Uterus (tissue), 4 donors: ENCODE data around the gene SH3PXD2B. TPM values are rescaled to one million over a fixed set of nuclear protein-coding genes. Genes with fewer than 3 reads are reported as not detected.

Experiments used
- DNase-seq, 2 donors: peaks; one replicate each; pipeline ENCODE4 v3.0.0-alpha.2; 2019 to 2020
- H3K27ac ChIP-seq, 2 donors: fragments of 200-600 bp; sonication (generic); 1 replicate in 1 of 2; 2 replicates in 1 of 2; pipeline ENCODE4 v1.5.1; 2016 to 2018
- H3K27me3 ChIP-seq, 2 donors: fragments of 200-600 bp; sonication (generic); one replicate each; pipeline ENCODE4 v1.5.1; 2018 to 2019; ENCODE audit warnings: control low read depth in 1 of 2
- H3K36me3 ChIP-seq, 2 donors: fragments of 200-600 bp; sonication (generic); one replicate each; pipeline ENCODE4 v1.5.1; 2019; ENCODE audit warnings: control low read depth in 1 of 2
- H3K4me1 ChIP-seq, 2 donors: fragments of 200-600 bp; sonication (generic); one replicate each; pipeline ENCODE4 v1.5.1; 2018 to 2019; ENCODE audit warnings: control low read depth in 1 of 2
- H3K4me3 ChIP-seq, 2 donors: fragments of 200-600 bp; sonication (generic); 1 replicate in 1 of 2; 2 replicates in 1 of 2; pipeline ENCODE4 v1.5.1; 2018 to 2019; ENCODE audit warnings: mild to moderate bottlenecking in 1 of 2
- H3K9me3 ChIP-seq, 2 donors: fragments of 200-600 bp; sonication (generic); one replicate each; pipeline ENCODE4 v1.5.1; 2019; ENCODE audit warnings: control low read depth in 1 of 2
- POLR2A ChIP-seq, 2 donors: fragments of 450-650 bp; IDR thresholded peaks; one replicate each; pipeline ENCODE4 v1.6.1; 2016; ENCODE audit warnings: antibody characterized with exemption in 2 of 2, mild to moderate bottlenecking in 1 of 2, moderate library complexity in 1 of 2
- intact Hi-C: fragments of 100-400 bp; cut with DNase I; formaldehyde crosslinking; loops from one replicate; pipeline ENCODE4 v1.15.1; 2023; ENCODE audit warnings: low total_unique reads
- total RNA-seq, 4 donors: library from RNA; depleted of rRNA in 3 of 4; stranded (reverse); fragments of >200 nt in 3 of 4; gene quantifications; one replicate each; pipeline versions ENCODE4 v1.1.0 to v1.2.4, GENCODE V29; 2014 to 2023
- TF ChIP-seq, protein P1 (sequence below), 4 experiments: fragments of 200-600 bp in 2 of 4; fragments of 450-650 bp in 2 of 4; sonication (generic) in 2 of 4; IDR thresholded peaks; one replicate each; pipeline ENCODE4 v1.5.1; 2016 to 2019; ENCODE audit warnings: antibody characterized with exemption in 4 of 4, mild to moderate bottlenecking in 2 of 4, moderate library complexity in 1 of 4
- donor health status: DM: yes; HTN: yes; CAD: no.

SH3PXD2B gene
- total RNA-seq, 4 donors from 2014 or later: 26.1 to 82.6 (median 31.0) TPM

DNA sequence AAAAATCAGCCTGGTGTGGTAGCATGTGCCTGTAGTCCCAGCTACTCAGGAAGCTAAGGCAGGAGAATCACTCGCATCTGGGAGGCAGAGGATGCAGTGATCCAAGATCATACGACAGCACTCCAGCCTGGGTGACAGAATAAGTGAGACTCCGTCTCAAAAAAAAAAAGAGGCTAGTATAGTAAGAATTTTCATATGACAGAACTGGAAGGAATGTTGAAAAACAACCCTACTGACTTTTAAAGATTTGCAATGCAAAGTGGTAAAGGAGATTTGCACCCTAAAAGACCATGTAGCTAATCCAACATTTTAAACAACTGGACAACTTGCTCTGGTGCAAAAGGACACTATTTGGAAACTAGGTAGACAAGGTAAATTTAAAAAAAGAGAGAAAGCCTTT lies 58.1 kb downstream of the SH3PXD2B start:
- Histone ChIP-seq H3K27ac (no peak overlapping the region), H3K4me3 (no peak overlapping the region), H3K27me3 (no peaks in the 10 kb centered on the region), H3K36me3 (no peaks in the 10 kb centered on the region), H3K9me3 (no peaks in the 10 kb centered on the region), H3K4me1 (no peaks in the 10 kb centered on the region)
- DNase-seq: no peak
- TF ChIP-seq, protein P1, sequence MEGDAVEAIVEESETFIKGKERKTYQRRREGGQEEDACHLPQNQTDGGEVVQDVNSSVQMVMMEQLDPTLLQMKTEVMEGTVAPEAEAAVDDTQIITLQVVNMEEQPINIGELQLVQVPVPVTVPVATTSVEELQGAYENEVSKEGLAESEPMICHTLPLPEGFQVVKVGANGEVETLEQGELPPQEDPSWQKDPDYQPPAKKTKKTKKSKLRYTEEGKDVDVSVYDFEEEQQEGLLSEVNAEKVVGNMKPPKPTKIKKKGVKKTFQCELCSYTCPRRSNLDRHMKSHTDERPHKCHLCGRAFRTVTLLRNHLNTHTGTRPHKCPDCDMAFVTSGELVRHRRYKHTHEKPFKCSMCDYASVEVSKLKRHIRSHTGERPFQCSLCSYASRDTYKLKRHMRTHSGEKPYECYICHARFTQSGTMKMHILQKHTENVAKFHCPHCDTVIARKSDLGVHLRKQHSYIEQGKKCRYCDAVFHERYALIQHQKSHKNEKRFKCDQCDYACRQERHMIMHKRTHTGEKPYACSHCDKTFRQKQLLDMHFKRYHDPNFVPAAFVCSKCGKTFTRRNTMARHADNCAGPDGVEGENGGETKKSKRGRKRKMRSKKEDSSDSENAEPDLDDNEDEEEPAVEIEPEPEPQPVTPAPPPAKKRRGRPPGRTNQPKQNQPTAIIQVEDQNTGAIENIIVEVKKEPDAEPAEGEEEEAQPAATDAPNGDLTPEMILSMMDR (IDR thresholded peaks at IDR 0.05): no peak
- no peak for TF ChIP-seq POLR2A (IDR thresholded peaks at IDR 0.05)
- intact Hi-C loops: no loop called here

DNA sequence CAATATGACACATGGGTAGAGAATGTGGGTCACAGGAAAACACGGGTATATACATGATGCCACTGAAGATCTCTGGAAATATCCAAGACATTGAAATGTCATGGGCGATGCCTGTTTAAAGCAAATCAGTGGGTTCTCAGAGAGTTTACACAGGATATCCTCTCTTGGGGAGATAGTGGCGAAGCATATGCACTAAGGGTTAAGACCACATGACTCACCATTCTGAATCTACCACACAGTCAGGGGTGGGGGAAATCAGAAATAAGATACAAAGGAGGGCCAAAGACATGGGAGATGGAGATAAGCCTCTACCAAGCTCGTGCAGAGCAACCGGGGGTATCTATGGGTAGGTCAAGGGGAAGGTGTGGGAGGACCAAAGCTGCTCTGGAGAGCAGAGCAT lies 58.8 kb downstream of the SH3PXD2B start:
- Histone ChIP-seq H3K4me1 (no peaks in the 10 kb centered on the region), H3K4me3 (no peak overlapping the region), H3K27me3 (no peaks in the 10 kb centered on the region), H3K9me3 (no peaks in the 10 kb centered on the region), H3K36me3 (no peaks in the 10 kb centered on the region), H3K27ac (no peak overlapping the region)
- no peak for TF ChIP-seq POLR2A (IDR thresholded peaks at IDR 0.05)
- TF ChIP-seq, protein P1 (IDR thresholded peaks at IDR 0.05): no peak
- intact Hi-C loops: no loop called here
- DNase-seq: no peak

DNA sequence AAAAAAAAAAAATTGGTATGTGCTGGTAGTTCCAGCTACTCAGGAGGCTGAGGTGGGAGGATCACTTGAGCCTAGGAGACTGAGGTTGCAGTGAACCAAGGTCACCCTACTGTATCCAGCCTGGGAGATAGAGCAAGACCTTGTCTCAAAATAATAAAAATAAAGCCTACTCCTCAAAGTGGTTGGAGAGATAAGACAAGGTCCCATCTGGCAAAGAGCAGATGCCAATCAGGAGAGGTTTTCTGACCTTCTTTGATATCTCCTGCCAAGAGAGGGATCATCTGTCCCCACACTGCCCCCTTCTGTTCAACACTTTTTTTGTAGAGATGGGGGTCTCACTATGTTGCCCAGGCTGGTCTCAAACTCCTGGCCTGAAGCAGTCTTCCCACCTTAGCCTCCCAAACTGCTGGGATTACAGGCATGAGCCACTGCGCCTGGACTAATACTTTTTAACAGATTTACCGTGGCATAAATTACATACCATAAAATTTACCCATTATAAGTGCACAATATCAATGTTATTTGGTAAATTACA lies 64.7 kb downstream of the SH3PXD2B start:
- no peak overlapping the region for H3K27ac ChIP-seq
- H3K4me3 ChIP-seq: no peak overlapping the region
- H3K4me1 ChIP-seq: no peaks in the 10 kb centered on the region
- H3K36me3 ChIP-seq: no peaks in the 10 kb centered on the region
- no peaks in the 10 kb centered on the region for H3K9me3 ChIP-seq
- H3K27me3 ChIP-seq: no peaks in the 10 kb centered on the region
- no peak for TF ChIP-seq POLR2A (IDR thresholded peaks at IDR 0.05)
- TF ChIP-seq, protein P1 (IDR thresholded peaks at IDR 0.05): no peak
- DNase-seq: no peak
- intact Hi-C loops: no loop called here

DNA sequence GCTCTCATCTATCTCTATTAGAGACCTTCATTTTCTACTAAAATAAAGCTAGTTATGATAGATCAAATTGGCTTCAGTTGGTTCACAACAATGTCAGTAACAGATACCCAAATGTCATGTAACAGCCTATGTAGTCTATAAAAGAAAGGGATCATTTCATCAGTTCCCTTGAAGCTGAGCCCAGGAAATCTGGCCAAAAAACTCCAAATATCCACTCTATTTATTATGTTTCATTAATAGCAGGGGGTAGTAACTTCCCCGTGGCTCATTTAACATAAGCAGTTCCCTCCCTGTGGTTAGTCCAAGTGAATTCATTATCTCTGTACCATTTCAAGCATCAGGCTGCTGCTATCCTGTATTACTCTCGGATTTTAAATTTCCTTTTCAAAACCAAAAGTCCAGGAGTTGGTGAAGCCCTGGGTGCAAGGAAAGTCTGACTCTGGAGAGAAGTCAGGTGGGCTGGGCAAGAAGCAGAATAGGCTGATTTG lies 66.0 kb downstream of the SH3PXD2B start:
- no peak overlapping the region for H3K27ac ChIP-seq

DNA sequence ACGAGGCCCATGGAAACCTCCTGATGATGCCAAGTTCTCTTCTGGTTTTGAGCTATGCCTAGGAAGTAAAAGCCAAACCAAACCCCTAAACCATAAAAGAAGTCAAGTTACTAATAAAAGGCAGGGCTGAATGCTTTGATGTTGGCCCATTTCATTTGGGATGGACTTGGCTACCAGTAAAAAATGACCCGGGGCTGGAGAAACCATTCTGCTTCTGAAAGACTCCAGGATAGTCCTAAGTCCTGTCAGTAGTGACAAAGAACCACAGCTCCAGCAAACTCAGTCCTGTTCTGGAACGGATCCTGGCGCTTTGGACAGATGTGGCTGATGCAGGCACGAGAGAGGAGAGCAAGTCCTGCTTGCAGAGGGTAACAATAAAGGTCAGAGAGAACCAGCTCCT lies 68.6 kb downstream of the SH3PXD2B start:
- Histone ChIP-seq H3K27ac (no peak overlapping the region), H3K4me1 (no peaks in the 10 kb centered on the region), H3K27me3 (no peaks in the 10 kb centered on the region), H3K36me3 (no peaks in the 10 kb centered on the region), H3K9me3 (no peaks in the 10 kb centered on the region), H3K4me3 (no peak overlapping the region)
- DNase-seq: no peak
- intact Hi-C loops: no loop called here
- TF ChIP-seq POLR2A (IDR thresholded peaks at IDR 0.05): no peak
- TF ChIP-seq, protein P1 (IDR thresholded peaks at IDR 0.05): no peak

More for the DNA sequence above, 66.0 kb downstream of the SH3PXD2B start:
- H3K36me3 ChIP-seq: no peaks in the 10 kb centered on the region
- intact Hi-C loops: no loop called here
- no peaks in the 10 kb centered on the region for H3K4me1 ChIP-seq
- no peak for TF ChIP-seq POLR2A (IDR thresholded peaks at IDR 0.05)
- TF ChIP-seq, protein P1 (IDR thresholded peaks at IDR 0.05): no peak
- DNase-seq: no peak
- H3K27me3 ChIP-seq: no peaks in the 10 kb centered on the region
- no peak overlapping the region for H3K4me3 ChIP-seq
- no peaks in the 10 kb centered on the region for H3K9me3 ChIP-seq
